ENCODE measurements around the gene EEF1A2. TPM values are rescaled to one million over a fixed set of nuclear protein-coding genes. Genes with fewer than 3 reads are reported as not detected.

EEF1A2 gene
- total RNA-seq, 2 donors from 2014 or later = 2.4 TPM; not detected in 1

DNA sequence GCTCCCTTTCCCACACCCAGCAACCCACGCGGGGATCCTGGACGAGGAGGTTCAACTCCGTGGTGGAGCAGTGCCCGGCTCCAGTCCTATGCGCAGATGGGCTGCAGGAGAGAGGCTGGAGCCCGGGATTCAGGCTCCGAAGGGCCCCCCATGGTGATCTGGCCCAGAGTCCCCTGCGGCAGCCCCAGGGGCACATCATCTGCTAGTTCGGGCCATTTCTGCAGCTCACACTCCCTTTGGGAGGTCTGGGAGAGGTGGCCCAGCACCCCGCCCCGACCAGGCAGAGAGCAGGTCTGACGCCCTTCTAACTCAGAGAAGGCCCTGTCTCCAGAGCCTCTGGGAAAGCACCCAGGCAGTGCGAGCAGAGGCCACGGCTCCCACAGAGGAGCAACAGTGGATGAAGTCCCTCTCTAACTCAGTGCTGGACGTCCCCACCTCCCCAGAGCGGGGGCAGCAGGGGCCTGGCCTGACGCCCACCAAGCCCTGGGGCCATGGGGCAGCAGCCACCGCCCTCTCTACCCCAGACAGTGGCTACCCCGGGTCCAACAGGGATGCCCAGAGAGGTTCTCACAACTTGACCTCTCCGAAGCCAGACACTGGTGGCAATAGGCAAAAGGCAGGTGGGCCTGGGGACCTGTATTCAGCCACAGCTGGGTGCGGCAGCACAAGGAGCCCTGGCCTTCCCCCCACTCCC lies 29.7 kb downstream of the EEF1A2 start:
- TF ChIP-seq, protein P1, sequence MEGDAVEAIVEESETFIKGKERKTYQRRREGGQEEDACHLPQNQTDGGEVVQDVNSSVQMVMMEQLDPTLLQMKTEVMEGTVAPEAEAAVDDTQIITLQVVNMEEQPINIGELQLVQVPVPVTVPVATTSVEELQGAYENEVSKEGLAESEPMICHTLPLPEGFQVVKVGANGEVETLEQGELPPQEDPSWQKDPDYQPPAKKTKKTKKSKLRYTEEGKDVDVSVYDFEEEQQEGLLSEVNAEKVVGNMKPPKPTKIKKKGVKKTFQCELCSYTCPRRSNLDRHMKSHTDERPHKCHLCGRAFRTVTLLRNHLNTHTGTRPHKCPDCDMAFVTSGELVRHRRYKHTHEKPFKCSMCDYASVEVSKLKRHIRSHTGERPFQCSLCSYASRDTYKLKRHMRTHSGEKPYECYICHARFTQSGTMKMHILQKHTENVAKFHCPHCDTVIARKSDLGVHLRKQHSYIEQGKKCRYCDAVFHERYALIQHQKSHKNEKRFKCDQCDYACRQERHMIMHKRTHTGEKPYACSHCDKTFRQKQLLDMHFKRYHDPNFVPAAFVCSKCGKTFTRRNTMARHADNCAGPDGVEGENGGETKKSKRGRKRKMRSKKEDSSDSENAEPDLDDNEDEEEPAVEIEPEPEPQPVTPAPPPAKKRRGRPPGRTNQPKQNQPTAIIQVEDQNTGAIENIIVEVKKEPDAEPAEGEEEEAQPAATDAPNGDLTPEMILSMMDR (IDR thresholded peaks at IDR 0.05) = no peak
- H3K27me3 ChIP-seq (replicated peaks; ENCODE audit: insufficient read depth) = no peaks in the 10 kb centered on the region
- H3K4me3 ChIP-seq = no peak overlapping the region

DNA sequence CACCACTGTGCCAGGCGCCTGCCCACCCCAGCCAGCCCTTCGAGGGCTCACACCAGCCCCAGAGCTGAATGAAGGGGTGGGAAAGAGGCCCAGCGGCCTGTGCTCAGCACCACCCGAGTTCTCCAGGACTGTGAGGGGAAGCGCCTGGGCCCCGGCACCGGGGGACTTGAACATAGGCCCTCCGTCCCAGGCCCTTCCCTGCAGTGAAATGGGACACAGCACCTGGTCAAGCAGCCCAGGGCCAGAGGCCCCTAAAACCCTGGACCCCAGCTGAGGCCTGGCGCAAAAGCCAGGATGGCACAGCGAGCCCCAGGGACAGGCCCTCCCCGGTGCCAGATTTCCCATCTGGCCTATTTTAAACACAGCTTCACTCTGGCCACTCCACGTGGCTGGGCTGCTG lies 30.5 kb downstream of the EEF1A2 start:
- no peak for ATAC-seq (ENCODE audit: insufficient number of reproducible peaks, low FRiP score, low read depth)
- no peak for DNase-seq (ENCODE audit: low spot score)
- no peaks in the 10 kb centered on the region for H3K27me3 ChIP-seq (replicated peaks; ENCODE audit: insufficient read depth)
- H3K4me3 ChIP-seq = no peak overlapping the region
- no peak overlapping the region for H3K27ac ChIP-seq
- H3K9me3 ChIP-seq = no peaks in the 10 kb centered on the region
- H3K4me1 ChIP-seq (ENCODE audit: control insufficient read depth in 1 of 2, low read depth in 2 of 2) = peaks cover 0 to 7% of the 10 kb centered on the region in 2 donors
- TF ChIP-seq, protein P1 (IDR thresholded peaks at IDR 0.05) = no peak
- no peaks in the 10 kb centered on the region for H3K36me3 ChIP-seq

More for the DNA sequence above, 29.7 kb downstream of the EEF1A2 start:
- H3K9me3 ChIP-seq = no peaks in the 10 kb centered on the region
- ATAC-seq (ENCODE audit: insufficient number of reproducible peaks, low FRiP score, low read depth) = no peak
- no peak overlapping the region for H3K27ac ChIP-seq
- DNase-seq (ENCODE audit: low spot score) = no peak
- peaks cover 0 to 7% of the 10 kb centered on the region in 2 donors for H3K4me1 ChIP-seq (ENCODE audit: control insufficient read depth in 1 of 2, low read depth in 2 of 2)
- no peaks in the 10 kb centered on the region for H3K36me3 ChIP-seq

DNA sequence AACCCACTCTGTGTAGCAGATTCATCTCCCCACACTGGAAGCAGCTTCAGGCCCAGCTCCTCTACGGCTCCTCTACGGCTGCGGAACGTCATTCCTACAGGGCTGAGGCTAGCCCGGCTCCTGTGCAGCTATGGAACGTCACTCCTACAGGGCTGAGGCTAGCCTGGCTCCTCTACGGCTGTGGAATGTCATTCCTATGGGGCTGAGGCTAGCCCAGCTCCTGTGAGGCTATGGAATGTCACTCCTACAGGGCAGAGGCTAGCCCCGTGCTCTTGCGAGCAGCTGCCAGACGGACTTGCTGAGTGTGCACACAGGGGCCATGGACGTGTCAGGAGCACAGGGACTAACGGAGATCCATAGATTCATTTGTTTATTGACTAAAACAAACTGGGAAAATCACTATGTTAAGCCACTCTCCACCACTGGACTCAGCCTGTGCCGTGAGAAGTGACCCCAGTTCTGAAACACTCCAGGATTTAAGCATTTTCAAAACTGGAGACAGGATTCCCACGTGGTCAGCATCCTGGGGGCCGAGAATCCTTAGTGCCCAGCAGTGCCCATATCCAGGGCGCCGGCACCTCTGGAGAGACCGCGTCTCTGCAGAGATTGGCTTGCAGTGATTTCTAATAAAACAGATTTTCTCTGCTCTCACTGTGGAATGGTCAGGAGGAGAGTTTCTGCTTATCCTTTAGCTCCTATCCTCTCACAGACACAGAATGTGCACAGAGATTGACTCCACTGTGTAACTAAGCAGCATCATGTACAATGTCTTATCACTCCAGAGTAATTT lies 31.4 kb downstream of the EEF1A2 start:
- Histone ChIP-seq H3K4me3 (no peak overlapping the region), H3K4me1 (ENCODE audit: control insufficient read depth in 1 of 2, low read depth in 2 of 2) (peaks cover 0 to 7% of the 10 kb centered on the region in 2 donors), H3K36me3 (no peaks in the 10 kb centered on the region), H3K9me3 (no peaks in the 10 kb centered on the region), H3K27me3 (replicated peaks; ENCODE audit: insufficient read depth) (no peaks in the 10 kb centered on the region), H3K27ac (no peak overlapping the region)
- ATAC-seq (ENCODE audit: insufficient number of reproducible peaks, low FRiP score, low read depth) (no peak), DNase-seq (ENCODE audit: low spot score) (no peak)
- TF ChIP-seq, protein P1 (IDR thresholded peaks at IDR 0.05) = no peak

DNA sequence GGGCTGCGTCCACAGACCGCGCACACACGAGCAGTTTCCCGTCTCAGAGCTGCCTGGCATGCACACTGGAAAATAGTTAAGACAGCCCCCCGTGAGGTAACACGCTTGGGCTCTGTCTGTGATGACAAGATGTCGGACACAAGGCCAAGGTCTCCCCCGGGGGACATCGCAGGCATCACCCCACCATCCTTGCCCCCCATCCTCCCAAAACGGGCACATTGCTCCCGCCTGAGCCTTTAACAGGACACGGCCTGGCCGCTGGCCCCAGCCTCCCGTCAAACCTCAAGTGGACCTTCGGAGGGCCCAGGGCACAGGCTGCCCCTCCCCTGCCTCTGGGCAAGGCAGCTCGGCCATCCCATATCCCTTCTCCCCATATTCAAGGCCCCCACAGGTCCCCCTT lies 32.0 kb downstream of the EEF1A2 start:
- ATAC-seq (ENCODE audit: insufficient number of reproducible peaks, low FRiP score, low read depth) = no peak
- no peaks in the 10 kb centered on the region for H3K27me3 ChIP-seq (replicated peaks; ENCODE audit: insufficient read depth)

More for the DNA sequence above, 32.0 kb downstream of the EEF1A2 start:
- Histone ChIP-seq H3K27ac (no peak overlapping the region), H3K4me1 (ENCODE audit: control insufficient read depth in 1 of 2, low read depth in 2 of 2) (peaks cover 0 to 2% of the 10 kb centered on the region in 2 donors), H3K9me3 (no peaks in the 10 kb centered on the region), H3K4me3 (no peak overlapping the region), H3K36me3 (no peaks in the 10 kb centered on the region)
- DNase-seq (ENCODE audit: low spot score) = no peak
- TF ChIP-seq, protein P1 (IDR thresholded peaks at IDR 0.05) = no peak

Data from thoracic aorta (tissue), 2 donors.